GM23338 (cell line): ENCODE data around the gene DR1. TPM values are rescaled to one million over a fixed set of nuclear protein-coding genes. Genes with fewer than 3 reads are reported as not detected.

Experiments
- ATAC-seq: fragments of 200-7000 bp; cut with Tn5 transposase; 3 replicates; pipeline ENCODE4 v1.9.1; 2020
- DNase-seq: peaks from one replicate; pipeline ENCODE4 v3.0.0-alpha.2; 2015; ENCODE audit warnings: low spot score
- H2AFZ ChIP-seq: fragments of 200-600 bp; sonication (generic); 2 replicates; pipeline ENCODE4 v1.8.0; 2016; ENCODE audit warnings: antibody characterized with exemption, mild to moderate bottlenecking, moderate library complexity
- H3F3A ChIP-seq: fragments of 200-600 bp; sonication (generic); replicated peaks from 2 replicates; pipeline ENCODE4 v1.8.0; 2017; ENCODE audit warnings: antibody characterized with exemption, mixed run types, low read depth
- H3K27ac ChIP-seq: fragments of 200-600 bp; sonication (generic); 2 replicates; pipeline ENCODE4 v1.6.1; 2016; ENCODE audit warnings: low read depth
- H3K27me3 ChIP-seq: fragments of 200-600 bp; sonication (generic); 2 replicates; pipeline ENCODE4 v1.8.0; 2016; ENCODE audit warnings: mild to moderate bottlenecking, mixed run types, moderate library complexity; ENCODE audit not compliant: insufficient read depth
- H3K36me3 ChIP-seq: fragments of 200-600 bp; sonication (generic); 2 replicates; pipeline ENCODE4 v1.8.0; 2016; ENCODE audit warnings: mild to moderate bottlenecking; ENCODE audit not compliant: insufficient read depth
- H3K4me1 ChIP-seq: fragments of 200-600 bp; sonication (generic); 2 replicates; pipeline ENCODE4 v1.8.0; 2016; ENCODE audit warnings: mild to moderate bottlenecking, moderate library complexity; ENCODE audit not compliant: insufficient read depth
- H3K4me2 ChIP-seq: fragments of 200-600 bp; sonication (generic); 2 replicates; pipeline ENCODE4 v1.7.1; 2017; ENCODE audit warnings: mixed run types
- H3K4me3 ChIP-seq: fragments of 200-600 bp; sonication (generic); 2 replicates; pipeline ENCODE4 v1.6.1; 2016; ENCODE audit warnings: mixed run types
- H3K79me2 ChIP-seq: fragments of 200-600 bp; sonication (generic); replicated peaks from 2 replicates; pipeline ENCODE4 v1.8.0; 2017; ENCODE audit warnings: mild to moderate bottlenecking; ENCODE audit not compliant: insufficient read depth
- H3K9me2 ChIP-seq: fragments of 200-600 bp; sonication (generic); 2 replicates; pipeline ENCODE4 v1.8.0; 2017; ENCODE audit not compliant: insufficient read depth
- H4K20me1 ChIP-seq: fragments of 200-600 bp; sonication (generic); replicated peaks from 2 replicates; pipeline ENCODE4 v1.8.0; 2017; ENCODE audit warnings: mild to moderate bottlenecking; ENCODE audit not compliant: insufficient read depth
- H3K27ac Mint-ChIP-seq: 2 replicates; pipeline ENCODE4 v1.8.0; 2020; ENCODE audit warnings: inconsistent platforms, mild to moderate bottlenecking, moderate library complexity, mixed read lengths
- H3K27me3 Mint-ChIP-seq: 3 replicates; pipeline ENCODE4 v1.8.0; 2022; ENCODE audit warnings: low read depth, mild to moderate bottlenecking, moderate library complexity, mixed read lengths, inconsistent platforms; ENCODE audit not compliant: insufficient read depth, poor library complexity
- H3K36me3 Mint-ChIP-seq: 3 replicates; pipeline ENCODE4 v1.8.0; 2021; ENCODE audit warnings: low read depth, mild to moderate bottlenecking, inconsistent platforms, moderate library complexity, mixed read lengths
- H3K4me1 Mint-ChIP-seq: 3 replicates; pipeline ENCODE4 v1.8.0; 2020; ENCODE audit warnings: mild to moderate bottlenecking, inconsistent platforms, mixed read lengths
- H3K4me3 Mint-ChIP-seq: 3 replicates; pipeline ENCODE4 v1.8.0; 2021; ENCODE audit warnings: moderate library complexity, mild to moderate bottlenecking, inconsistent platforms, mixed read lengths
- H3K9me3 Mint-ChIP-seq: 3 replicates; pipeline ENCODE4 v1.8.0; 2020; ENCODE audit warnings: moderate library complexity, mild to moderate bottlenecking, inconsistent platforms, mixed read lengths
- NANOG ChIP-seq: IDR thresholded peaks from 2 replicates; pipeline ENCODE4 v1.6.1; 2016; ENCODE audit warnings: antibody characterized with exemption, borderline replicate concordance
- polyA plus RNA-seq: library from polyadenylated mRNA; unstranded; fragments of >200 nt; fragmentation: Nextera tagmentation; extraction: Ambion mirVana; gene quantifications from 2 replicates; pipeline ENCODE4 v1.2.1, GENCODE V29; 2016
- total RNA-seq: library from RNA; depleted of rRNA; stranded (reverse); fragments of >200 nt; shearing (Covaris generic); gene quantifications from 2 replicates; pipeline ENCODE4 v1.2.3, GENCODE V29; 2014
- TF ChIP-seq, protein P1 (sequence below): fragments of 250-450 bp; sonication (Bioruptor Pico); IDR thresholded peaks from 2 replicates; pipeline ENCODE4 v1.5.0; 2020; ENCODE audit warnings: mild to moderate bottlenecking, moderate library complexity

The DR1 gene
- total and polyA plus RNA-seq, 2 experiments from 2014 or later = 20.9 to 61.2 TPM

DNA sequence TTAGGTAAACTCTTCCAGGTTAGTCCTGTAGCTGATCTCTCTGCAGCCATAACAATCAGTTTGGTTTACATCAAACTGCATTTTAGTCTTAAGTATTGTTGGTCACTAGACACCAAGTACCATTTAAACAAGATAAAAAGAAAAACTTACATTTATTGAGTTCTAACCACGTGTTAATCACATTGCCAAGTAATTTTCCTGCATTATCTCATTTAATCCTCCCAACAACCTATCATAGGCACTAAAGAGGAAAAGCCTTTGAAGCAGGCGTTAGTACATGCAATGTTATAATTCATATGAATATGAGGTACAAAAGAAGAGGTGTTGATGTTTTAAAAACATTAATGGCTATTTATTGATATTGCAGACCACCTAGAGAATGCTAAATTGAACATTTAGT lies 9.0 kb downstream of the DR1 start:
- no peaks in the 10 kb centered on the region for H3K27me3 Mint-ChIP-seq
- no peaks in the 10 kb centered on the region for H3K9me3 Mint-ChIP-seq
- H3K27ac Mint-ChIP-seq = no peak overlapping the region

More for the DNA sequence above, 9.0 kb downstream of the DR1 start:
- no peaks in the 10 kb centered on the region for H3F3A ChIP-seq
- 0 out of 2 replicates have a peak, but pooled peaks cover 9% of the 10 kb centered on the region for H4K20me1 ChIP-seq
- H3K4me3 ChIP-seq = no peak overlapping the region
- no peaks in the 10 kb centered on the region for H3K27me3 ChIP-seq
- peaks cover 26% of the 10 kb centered on the region for H3K4me1 ChIP-seq
- TF ChIP-seq, protein P1, sequence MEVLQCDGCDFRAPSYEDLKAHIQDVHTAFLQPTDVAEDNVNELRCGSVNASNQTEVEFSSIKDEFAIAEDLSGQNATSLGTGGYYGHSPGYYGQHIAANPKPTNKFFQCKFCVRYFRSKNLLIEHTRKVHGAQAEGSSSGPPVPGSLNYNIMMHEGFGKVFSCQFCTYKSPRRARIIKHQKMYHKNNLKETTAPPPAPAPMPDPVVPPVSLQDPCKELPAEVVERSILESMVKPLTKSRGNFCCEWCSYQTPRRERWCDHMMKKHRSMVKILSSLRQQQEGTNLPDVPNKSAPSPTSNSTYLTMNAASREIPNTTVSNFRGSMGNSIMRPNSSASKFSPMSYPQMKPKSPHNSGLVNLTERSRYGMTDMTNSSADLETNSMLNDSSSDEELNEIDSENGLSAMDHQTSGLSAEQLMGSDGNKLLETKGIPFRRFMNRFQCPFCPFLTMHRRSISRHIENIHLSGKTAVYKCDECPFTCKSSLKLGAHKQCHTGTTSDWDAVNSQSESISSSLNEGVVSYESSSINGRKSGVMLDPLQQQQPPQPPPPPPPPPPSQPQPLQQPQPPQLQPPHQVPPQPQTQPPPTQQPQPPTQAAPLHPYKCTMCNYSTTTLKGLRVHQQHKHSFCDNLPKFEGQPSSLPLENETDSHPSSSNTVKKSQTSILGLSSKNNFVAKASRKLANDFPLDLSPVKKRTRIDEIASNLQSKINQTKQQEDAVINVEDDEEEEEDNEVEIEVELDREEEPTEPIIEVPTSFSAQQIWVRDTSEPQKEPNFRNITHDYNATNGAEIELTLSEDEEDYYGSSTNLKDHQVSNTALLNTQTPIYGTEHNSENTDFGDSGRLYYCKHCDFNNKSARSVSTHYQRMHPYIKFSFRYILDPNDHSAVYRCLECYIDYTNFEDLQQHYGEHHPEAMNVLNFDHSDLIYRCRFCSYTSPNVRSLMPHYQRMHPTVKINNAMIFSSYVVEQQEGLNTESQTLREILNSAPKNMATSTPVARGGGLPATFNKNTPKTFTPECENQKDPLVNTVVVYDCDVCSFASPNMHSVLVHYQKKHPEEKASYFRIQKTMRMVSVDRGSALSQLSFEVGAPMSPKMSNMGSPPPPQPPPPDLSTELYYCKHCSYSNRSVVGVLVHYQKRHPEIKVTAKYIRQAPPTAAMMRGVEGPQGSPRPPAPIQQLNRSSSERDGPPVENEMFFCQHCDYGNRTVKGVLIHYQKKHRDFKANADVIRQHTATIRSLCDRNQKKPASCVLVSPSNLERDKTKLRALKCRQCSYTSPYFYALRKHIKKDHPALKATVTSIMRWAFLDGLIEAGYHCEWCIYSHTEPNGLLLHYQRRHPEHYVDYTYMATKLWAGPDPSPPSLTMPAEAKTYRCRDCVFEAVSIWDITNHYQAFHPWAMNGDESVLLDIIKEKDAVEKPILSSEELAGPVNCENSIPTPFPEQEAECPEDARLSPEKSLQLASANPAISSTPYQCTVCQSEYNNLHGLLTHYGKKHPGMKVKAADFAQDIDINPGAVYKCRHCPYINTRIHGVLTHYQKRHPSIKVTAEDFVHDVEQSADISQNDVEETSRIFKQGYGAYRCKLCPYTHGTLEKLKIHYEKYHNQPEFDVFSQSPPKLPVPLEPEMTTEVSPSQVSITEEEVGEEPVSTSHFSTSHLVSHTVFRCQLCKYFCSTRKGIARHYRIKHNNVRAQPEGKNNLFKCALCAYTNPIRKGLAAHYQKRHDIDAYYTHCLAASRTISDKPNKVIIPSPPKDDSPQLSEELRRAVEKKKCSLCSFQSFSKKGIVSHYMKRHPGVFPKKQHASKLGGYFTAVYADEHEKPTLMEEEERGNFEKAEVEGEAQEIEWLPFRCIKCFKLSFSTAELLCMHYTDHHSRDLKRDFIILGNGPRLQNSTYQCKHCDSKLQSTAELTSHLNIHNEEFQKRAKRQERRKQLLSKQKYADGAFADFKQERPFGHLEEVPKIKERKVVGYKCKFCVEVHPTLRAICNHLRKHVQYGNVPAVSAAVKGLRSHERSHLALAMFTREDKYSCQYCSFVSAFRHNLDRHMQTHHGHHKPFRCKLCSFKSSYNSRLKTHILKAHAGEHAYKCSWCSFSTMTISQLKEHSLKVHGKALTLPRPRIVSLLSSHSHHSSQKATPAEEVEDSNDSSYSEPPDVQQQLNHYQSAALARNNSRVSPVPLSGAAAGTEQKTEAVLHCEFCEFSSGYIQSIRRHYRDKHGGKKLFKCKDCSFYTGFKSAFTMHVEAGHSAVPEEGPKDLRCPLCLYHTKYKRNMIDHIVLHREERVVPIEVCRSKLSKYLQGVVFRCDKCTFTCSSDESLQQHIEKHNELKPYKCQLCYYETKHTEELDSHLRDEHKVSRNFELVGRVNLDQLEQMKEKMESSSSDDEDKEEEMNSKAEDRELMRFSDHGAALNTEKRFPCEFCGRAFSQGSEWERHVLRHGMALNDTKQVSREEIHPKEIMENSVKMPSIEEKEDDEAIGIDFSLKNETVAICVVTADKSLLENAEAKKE = no peak
- no peak for TF ChIP-seq NANOG
- H3K9me2 ChIP-seq = no peaks in the 10 kb centered on the region
- DNase-seq (no peak), ATAC-seq (no peak)
- H3K36me3 ChIP-seq = peaks cover 27% of the 10 kb centered on the region
- peaks cover 98% of the 10 kb centered on the region for H3K79me2 ChIP-seq
- peaks cover 55% of the 10 kb centered on the region for H3K36me3 Mint-ChIP-seq
- no peak overlapping the region for H3K4me2 ChIP-seq
- H2AFZ ChIP-seq = no peak overlapping the region
- H3K27ac ChIP-seq = peak overlapping the region; percentile 52; the same call in 1 of the 2 replicates
- H3K4me3 Mint-ChIP-seq = no peak overlapping the region
- peaks cover 19% of the 10 kb centered on the region for H3K4me1 Mint-ChIP-seq
